ENCODE data around the gene RELL1. TPM values are rescaled to one million over a fixed set of nuclear protein-coding genes. Genes with fewer than 3 reads are reported as not detected.

RELL1 gene
- total and polyA plus RNA-seq, 10 of the 15 experiments (the other 5 are each of a cell fraction or from before 2014, with no cell fraction given), result 0.20 to 10.9 (median 3.9) TPM

GRCh38 chr4:37675587-37676290 lies 10.4 kb downstream of the RELL1 start:
- BruUV-seq (replicated peaks), result no TSS peak
- TF ChIP-seq EED (IDR thresholded peaks at IDR 0.05; ENCODE audit: low read depth) (peak; percentile 68), KDM1A (IDR thresholded peaks at IDR 0.05; ENCODE audit: borderline replicate concordance) (no peak), TCF7 (IDR thresholded peaks at IDR 0.05; ENCODE audit: borderline replicate concordance) (no peak), MAX (IDR thresholded peaks at IDR 0.05; ENCODE audit: low read depth, low read length) (no peak), CBX5 (IDR thresholded peaks at IDR 0.05; ENCODE audit: low read depth) (0 out of 2 replicates have a peak, but pooled peaks have one; percentile 66), SRF (IDR thresholded peaks at IDR 0.05; ENCODE audit: low read depth in 2 of 2, low read length in 2 of 2) (peak in 1 of 2 experiments; percentile 62; a peak in 1 of 4 replicates), DPF2 (IDR thresholded peaks at IDR 0.05) (peak; percentile 63), SPI1 (IDR thresholded peaks at IDR 0.05; ENCODE audit: borderline replicate concordance, insufficient read depth, low read depth, low read length) (peak; percentile 72; the same call in 1 of the 2 replicates), BCLAF1 (IDR thresholded peaks at IDR 0.05) (no peak), MEF2B (IDR thresholded peaks at IDR 0.05; ENCODE audit: partially characterized antibody, poor library complexity, severe bottlenecking) (no peak), RELB (IDR thresholded peaks at IDR 0.05; ENCODE audit: low read depth) (peak; percentile 96), ZNF687 (IDR thresholded peaks at IDR 0.05) (no peak), HDGF (IDR thresholded peaks at IDR 0.05) (no peak), HCFC1 (IDR thresholded peaks at IDR 0.05; ENCODE audit: low read length) (no peak)

More at GRCh38 chr4:37675587-37676290, 10.4 kb downstream of the RELL1 start:
- Histone ChIP-seq H3K27ac (ENCODE audit: control insufficient read depth, insufficient read depth) (peak overlapping the region; percentile 87), H3K9ac (ENCODE audit: control insufficient read depth, insufficient read depth, low read length) (no peak overlapping the region; the same call in 1 of the 2 replicates), H3K27me3 (replicated peaks in 1 of 2; ENCODE audit: control insufficient read depth in 2 of 2, insufficient read depth in 2 of 2, low read length in 1 of 2) (no peaks in the 10 kb centered on the region), H3K4me3 (peak overlapping the region; percentile 33; the same call in 1 of the 2 replicates), H3K79me2 (ENCODE audit: control insufficient read depth, insufficient read depth, low read length) (peaks cover 27% of the 10 kb centered on the region), H2AFZ (ENCODE audit: control insufficient read depth, low read depth, low read length) (peak overlapping the region; percentile 52), H3K36me3 (ENCODE audit: control insufficient read depth in 2 of 2, insufficient read depth in 2 of 2, low read length in 1 of 2) (no peaks in the 10 kb centered on the region), H4K20me1 (ENCODE audit: control insufficient read depth, insufficient read depth) (no peaks in the 10 kb centered on the region), H3K4me1 (ENCODE audit: control insufficient read depth, insufficient read depth, low read length) (peaks cover 26% of the 10 kb centered on the region), H3K4me2 (ENCODE audit: control insufficient read depth, insufficient read depth) (peak overlapping the region; percentile 75), H3K9me3 (replicated peaks; ENCODE audit: control insufficient read depth, insufficient read depth, low read length) (peaks cover 2% of the 10 kb centered on the region; the same call in 2 of the 3 replicates)
- WGBS (ENCODE audit: insufficient coverage, insufficient replicate concordance, low lambda C conversion rate, missing lambda C conversion rate), result 0% methylated on average over 1 of the region's 1 CpG
- ChIA-PET SMC1A (ENCODE audit: uncharacterized antibody, unreplicated experiment) (interaction anchor here (1.2 to 3.2 kb wide), 9 partner anchors 9 to 73 kb away, joined by 3 to 17 read pairs (median 5); partner anchors contain the start of gene RELL1), POLR2A (interaction anchor here (1.3 to 2.2 kb wide), 3 partner anchors 9 to 11 kb away, joined by 3 to 9 read pairs (median 8); partner anchors contain the start of gene RELL1), RAD21 (ENCODE audit: unreplicated experiment) (interaction anchor here (1.1 to 2.0 kb wide), 3 partner anchors 9 to 900 kb away, joined by 3 to 7 read pairs (median 4); partner anchors contain the start of gene RELL1), CTCF (interaction anchor here (1.0 to 2.4 kb wide), 6 partner anchors 14 to 126 kb away, joined by 3 to 10 read pairs (median 3); no protein-coding TSS in a partner anchor)
- FAIRE-seq (peak; percentile 86), ATAC-seq (peak; percentile 85), DNase-seq (ENCODE audit: low read depth, low spot score) (peak; percentile 85)
- in situ Hi-C loops (cut with MboI) (no loop called here), intact Hi-C loops (cut with micrococcal nuclease; ENCODE audit: unreplicated experiment) (loop anchor here (5.0 kb wide), 1 partner anchor 43 kb away; no protein-coding TSS in a partner anchor)
